ENCODE results near the gene NTN1.

NTN1 gene

GRCh38 chr17:9162275-9162985, 141.1 kb downstream of the NTN1 start:
- no peak for TF ChIP-seq CTCF (conservative IDR thresholded peaks at IDR 0.05; ENCODE audit: low read depth, low read length)
- H3K4me3 ChIP-seq (ENCODE audit: low read depth, low read length) = no peak overlapping the region
- DNase-seq (ENCODE audit: low read depth) = no peak

GRCh38 chr17:9166788-9167187, 145.5 kb downstream of the NTN1 start:
- H3K4me3 ChIP-seq (ENCODE audit: low read depth, low read length) = no peak overlapping the region
- no peak for DNase-seq (ENCODE audit: low read depth)
- no peak for TF ChIP-seq CTCF (conservative IDR thresholded peaks at IDR 0.05; ENCODE audit: low read depth, low read length)

- H3K4me3 ChIP-seq (ENCODE audit: low read depth, low read length) = no peak overlapping the region
- TF ChIP-seq CTCF (conservative IDR thresholded peaks at IDR 0.05; ENCODE audit: low read depth, low read length) = no peak
- DNase-seq (ENCODE audit: low read depth) = no peak
Measured at GRCh38 chr17:9167379-9167778, 146.1 kb downstream of the NTN1 start.

GRCh38 chr17:9169116-9169515, 147.8 kb downstream of the NTN1 start:
- TF ChIP-seq CTCF (conservative IDR thresholded peaks at IDR 0.05; ENCODE audit: low read depth, low read length) = no peak
- DNase-seq (ENCODE audit: low read depth) = no peak
- no peak overlapping the region for H3K4me3 ChIP-seq (ENCODE audit: low read depth, low read length)

- TF ChIP-seq CTCF (conservative IDR thresholded peaks at IDR 0.05; ENCODE audit: low read depth, low read length) = no peak
- DNase-seq (ENCODE audit: low read depth) = no peak
- no peak overlapping the region for H3K4me3 ChIP-seq (ENCODE audit: low read depth, low read length)
Measured at GRCh38 chr17:9170336-9170735, 149.0 kb downstream of the NTN1 start.

GRCh38 chr17:9170853-9171252, 149.5 kb downstream of the NTN1 start:
- DNase-seq (ENCODE audit: low read depth) = no peak
- TF ChIP-seq CTCF (conservative IDR thresholded peaks at IDR 0.05; ENCODE audit: low read depth, low read length) = no peak

GRCh38 chr17:9173386-9173983, 152.2 kb downstream of the NTN1 start:
- TF ChIP-seq CTCF (conservative IDR thresholded peaks at IDR 0.05; ENCODE audit: low read depth, low read length) = no peak
- DNase-seq (ENCODE audit: low read depth) = no peak
- no peak overlapping the region for H3K4me3 ChIP-seq (ENCODE audit: low read depth, low read length)

More at GRCh38 chr17:9170853-9171252, 149.5 kb downstream of the NTN1 start:
- no peak overlapping the region for H3K4me3 ChIP-seq (ENCODE audit: low read depth, low read length)

Data from choroid plexus epithelial cell (primary cell).